RWPE2 (cell line): ENCODE results near the gene SEL1L3.

Source experiments
- ATAC-seq: fragments of 200-7000 bp; cut with Tn5 transposase; 3 replicates; pipeline ENCODE4 v1.9.1; 2021; ENCODE audit warnings: low read depth
- DNase-seq: peaks from one replicate; pipeline ENCODE4 v3.0.0-alpha.2; 2020; ENCODE audit warnings: low spot score
- H3K27ac ChIP-seq: fragments of 450-650 bp; 2 replicates; pipeline ENCODE4 v1.5.1; 2017; ENCODE audit warnings: mild to moderate bottlenecking; ENCODE audit not compliant: poor library complexity, severe bottlenecking
- H3K27me3 ChIP-seq: fragments of 250-450 bp; sonication (Bioruptor Pico); 2 replicates; pipeline ENCODE4 v1.5.1; 2021; ENCODE audit warnings: mild to moderate bottlenecking, moderate library complexity; ENCODE audit not compliant: insufficient read depth, poor library complexity, severe bottlenecking
- H3K36me3 ChIP-seq: fragments of 250-450 bp; sonication (Bioruptor Pico); 2 replicates; pipeline ENCODE4 v1.5.1; 2020; ENCODE audit warnings: low read depth, mild to moderate bottlenecking, moderate library complexity
- H3K4me1 ChIP-seq: fragments of 250-450 bp; sonication (Bioruptor Pico); 2 replicates; pipeline ENCODE4 v1.5.1; 2021; ENCODE audit warnings: mild to moderate bottlenecking, moderate library complexity; ENCODE audit not compliant: insufficient read depth, poor library complexity, severe bottlenecking
- H3K4me3 ChIP-seq: fragments of 250-450 bp; sonication (Bioruptor Pico); 2 replicates; pipeline ENCODE4 v1.5.1; 2021; ENCODE audit warnings: mild to moderate bottlenecking, moderate library complexity; ENCODE audit not compliant: severe bottlenecking
- H3K9me3 ChIP-seq: fragments of 250-450 bp; sonication (Bioruptor Pico); 2 replicates; pipeline ENCODE4 v1.5.1; 2021; ENCODE audit warnings: mild to moderate bottlenecking, moderate library complexity; ENCODE audit not compliant: severe bottlenecking
- TF ChIP-seq, protein P1 (sequence below): fragments of 450-650 bp; IDR thresholded peaks from one replicate; pipeline ENCODE4 v1.5.1; 2017; ENCODE audit warnings: mild to moderate bottlenecking, moderate library complexity; ENCODE audit not compliant: poor library complexity, severe bottlenecking

Gene SEL1L3

GRCh38 chr4:25830548-25830947 lies 32.2 kb downstream of the SEL1L3 start:
- DNase-seq (no peak), ATAC-seq (no peak)
- no peak overlapping the region for H3K27ac ChIP-seq
- no peak overlapping the region for H3K4me3 ChIP-seq
- TF ChIP-seq, protein P1, sequence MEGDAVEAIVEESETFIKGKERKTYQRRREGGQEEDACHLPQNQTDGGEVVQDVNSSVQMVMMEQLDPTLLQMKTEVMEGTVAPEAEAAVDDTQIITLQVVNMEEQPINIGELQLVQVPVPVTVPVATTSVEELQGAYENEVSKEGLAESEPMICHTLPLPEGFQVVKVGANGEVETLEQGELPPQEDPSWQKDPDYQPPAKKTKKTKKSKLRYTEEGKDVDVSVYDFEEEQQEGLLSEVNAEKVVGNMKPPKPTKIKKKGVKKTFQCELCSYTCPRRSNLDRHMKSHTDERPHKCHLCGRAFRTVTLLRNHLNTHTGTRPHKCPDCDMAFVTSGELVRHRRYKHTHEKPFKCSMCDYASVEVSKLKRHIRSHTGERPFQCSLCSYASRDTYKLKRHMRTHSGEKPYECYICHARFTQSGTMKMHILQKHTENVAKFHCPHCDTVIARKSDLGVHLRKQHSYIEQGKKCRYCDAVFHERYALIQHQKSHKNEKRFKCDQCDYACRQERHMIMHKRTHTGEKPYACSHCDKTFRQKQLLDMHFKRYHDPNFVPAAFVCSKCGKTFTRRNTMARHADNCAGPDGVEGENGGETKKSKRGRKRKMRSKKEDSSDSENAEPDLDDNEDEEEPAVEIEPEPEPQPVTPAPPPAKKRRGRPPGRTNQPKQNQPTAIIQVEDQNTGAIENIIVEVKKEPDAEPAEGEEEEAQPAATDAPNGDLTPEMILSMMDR, result no peak
- H3K27me3 ChIP-seq, result no peaks in the 10 kb centered on the region
- H3K4me1 ChIP-seq, result no peaks in the 10 kb centered on the region
- no peaks in the 10 kb centered on the region for H3K9me3 ChIP-seq
- H3K36me3 ChIP-seq, result peaks cover 13% of the 10 kb centered on the region; the same call in 1 of the 2 replicates

DNA sequence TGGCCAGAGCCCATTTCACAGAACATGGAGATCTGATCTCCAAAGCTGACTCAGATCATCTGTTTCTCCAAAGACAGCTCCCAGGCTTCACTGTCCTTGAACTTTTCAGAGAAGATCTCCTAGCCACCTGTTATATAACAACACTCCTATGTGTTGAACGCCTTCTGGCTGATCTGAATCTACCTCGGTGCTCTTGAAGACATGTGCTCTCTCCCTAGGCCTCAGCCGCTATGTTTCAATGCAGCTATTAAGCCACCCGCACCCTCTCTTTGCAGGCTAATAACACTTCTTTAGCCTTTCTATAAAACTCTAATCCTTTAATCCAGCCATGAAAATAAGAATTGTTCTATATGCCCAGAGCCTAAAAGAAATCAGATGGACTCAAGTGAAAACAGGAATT lies 34.9 kb downstream of the SEL1L3 start:
- TF ChIP-seq, protein P1, result no peak
- ATAC-seq (no peak), DNase-seq (no peak)
- H3K27me3 ChIP-seq, result no peaks in the 10 kb centered on the region
- H3K36me3 ChIP-seq, result peaks cover 10% of the 10 kb centered on the region; the same call in 1 of the 2 replicates
- no peaks in the 10 kb centered on the region for H3K9me3 ChIP-seq
- H3K4me1 ChIP-seq, result no peaks in the 10 kb centered on the region
- no peak overlapping the region for H3K27ac ChIP-seq
- no peak overlapping the region for H3K4me3 ChIP-seq

DNA sequence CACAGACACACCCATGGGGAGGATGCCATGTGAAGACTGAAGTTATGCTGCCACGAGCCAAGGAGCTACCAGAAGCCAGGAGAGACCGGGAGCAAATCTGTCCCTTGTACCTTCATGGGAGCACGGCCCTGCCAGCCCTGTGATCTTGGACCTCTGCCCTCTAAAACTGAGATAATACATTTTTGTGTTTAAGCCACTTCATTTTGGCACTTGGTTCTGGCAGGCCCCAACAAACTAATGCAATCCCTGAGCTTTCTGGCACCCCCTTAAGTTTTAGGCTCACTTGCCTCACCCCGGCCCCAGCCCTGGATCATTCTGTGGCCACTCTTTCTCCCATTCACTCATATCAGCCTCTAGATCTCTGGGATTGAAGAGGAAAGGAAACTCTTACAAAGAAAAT lies 35.4 kb downstream of the SEL1L3 start:
- no peaks in the 10 kb centered on the region for H3K9me3 ChIP-seq
- H3K4me3 ChIP-seq, result no peak overlapping the region
- no peak for ATAC-seq
- H3K27ac ChIP-seq, result no peak overlapping the region
- no peak for DNase-seq
- TF ChIP-seq, protein P1, result no peak
- H3K36me3 ChIP-seq, result peaks cover 10% of the 10 kb centered on the region; the same call in 1 of the 2 replicates
- no peaks in the 10 kb centered on the region for H3K27me3 ChIP-seq
- H3K4me1 ChIP-seq, result no peaks in the 10 kb centered on the region

- H3K27me3 ChIP-seq, result no peaks in the 10 kb centered on the region
- no peak for DNase-seq
These were observed 36.6 kb downstream of the SEL1L3 start for GRCh38 chr4:25826074-25826752.

GRCh38 chr4:25823632-25824031 lies 39.2 kb downstream of the SEL1L3 start:
- no peak overlapping the region for H3K27ac ChIP-seq
- DNase-seq (no peak), ATAC-seq (no peak)
- no peaks in the 10 kb centered on the region for H3K9me3 ChIP-seq
- no peaks in the 10 kb centered on the region for H3K4me1 ChIP-seq
- H3K27me3 ChIP-seq, result no peaks in the 10 kb centered on the region
- peaks cover 8% of the 10 kb centered on the region for H3K36me3 ChIP-seq
- H3K4me3 ChIP-seq, result no peak overlapping the region
- TF ChIP-seq, protein P1, result no peak

More at GRCh38 chr4:25826074-25826752, 36.6 kb downstream of the SEL1L3 start:
- no peak overlapping the region for H3K4me3 ChIP-seq
- peaks cover 6% of the 10 kb centered on the region for H3K36me3 ChIP-seq
- no peak for ATAC-seq
- H3K9me3 ChIP-seq, result no peaks in the 10 kb centered on the region
- TF ChIP-seq, protein P1, result no peak
- H3K4me1 ChIP-seq, result no peaks in the 10 kb centered on the region
- no peak overlapping the region for H3K27ac ChIP-seq
